ENCODE results near the gene MYH7B. TPM values are rescaled to one million over a fixed set of nuclear protein-coding genes. Genes with fewer than 3 reads are reported as not detected.

Gene MYH7B
- total RNA-seq, 2 experiments from 2014 or later, result 0.30 to 0.33 TPM

DNA sequence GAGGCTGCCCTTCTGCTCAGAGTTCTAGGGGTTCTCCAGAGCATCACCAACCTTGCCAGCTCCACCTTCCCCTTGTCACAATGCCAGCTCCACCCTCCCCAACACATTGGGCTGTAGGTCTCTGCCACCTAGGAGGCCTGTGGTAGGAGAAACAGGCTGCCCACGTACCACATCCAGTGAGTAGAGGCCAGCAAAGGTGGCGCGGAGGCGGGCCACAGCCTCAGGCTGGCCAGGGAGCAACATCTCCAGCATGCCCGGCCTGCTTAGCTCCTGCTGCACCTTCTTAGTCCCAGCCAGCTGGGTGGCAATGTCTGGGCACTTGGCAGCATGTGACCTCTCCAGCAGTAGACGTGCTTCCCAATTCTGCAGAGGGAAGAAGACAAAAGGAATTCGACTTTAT is 23.9 kb upstream of the MYH7B start:
- Mint-ChIP-seq H3K9me3 (no peaks in the 10 kb centered on the region), H3K4me1 (peaks cover 1% of the 10 kb centered on the region), H3K27me3 (no peaks in the 10 kb centered on the region), H3K27ac (no peak overlapping the region), H3K36me3 (peaks cover 20% of the 10 kb centered on the region), H3K4me3 (no peak overlapping the region)
- DNase-seq, result no peak

DNA sequence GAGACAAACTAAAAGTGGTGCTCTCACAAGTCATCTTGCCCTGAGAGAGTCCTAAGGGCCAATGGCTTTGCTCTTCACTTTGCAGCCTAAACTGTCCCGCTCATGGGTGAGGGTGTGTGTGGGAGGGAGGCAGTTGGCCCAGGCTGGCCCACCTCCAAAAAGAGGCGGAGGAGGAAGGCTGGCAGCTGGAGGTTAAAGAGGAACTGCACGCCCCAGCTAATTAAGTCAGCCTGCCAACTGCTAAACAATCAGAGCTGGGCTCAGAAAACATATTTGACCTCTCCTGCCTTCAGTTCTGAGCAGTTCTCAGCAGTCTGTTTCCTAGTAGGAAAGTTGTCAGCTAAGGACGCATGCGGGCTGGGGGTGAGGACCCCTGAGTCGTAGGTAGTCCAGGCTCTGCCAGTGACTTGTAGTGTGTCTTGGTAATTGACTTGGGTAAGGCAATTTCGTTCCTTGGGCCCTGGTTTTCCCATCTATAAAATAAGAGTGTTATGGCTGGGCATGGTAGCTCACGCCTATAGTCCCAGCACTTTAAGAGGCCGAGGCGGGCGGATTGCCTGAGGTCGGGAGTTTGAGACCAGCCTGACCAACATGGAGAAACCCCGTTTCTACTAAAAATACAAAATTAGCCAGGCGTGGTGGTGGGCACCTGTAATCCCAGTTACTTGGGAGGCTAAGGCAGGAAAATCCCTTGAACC is 17.1 kb upstream of the MYH7B start:
- Mint-ChIP-seq H3K27ac (no peak overlapping the region), H3K4me1 (no peaks in the 10 kb centered on the region)

GRCh38 chr20:34940081-34940481 is 15.6 kb upstream of the MYH7B start:
- Mint-ChIP-seq H3K27me3 (no peaks in the 10 kb centered on the region), H3K9me3 (no peaks in the 10 kb centered on the region), H3K4me1 (peaks cover 4% of the 10 kb centered on the region), H3K4me3 (no peak overlapping the region), H3K27ac (no peak overlapping the region), H3K36me3 (peaks cover 15% of the 10 kb centered on the region)
- no peak for DNase-seq

More for the DNA sequence above, 17.1 kb upstream of the MYH7B start:
- H3K27me3 Mint-ChIP-seq, result no peaks in the 10 kb centered on the region
- no peaks in the 10 kb centered on the region for H3K9me3 Mint-ChIP-seq
- no peak overlapping the region for H3K4me3 Mint-ChIP-seq
- no peak for DNase-seq
- peaks cover 14% of the 10 kb centered on the region for H3K36me3 Mint-ChIP-seq

- H3K36me3 Mint-ChIP-seq, result peaks cover 16% of the 10 kb centered on the region
- no peak for DNase-seq
- no peaks in the 10 kb centered on the region for H3K9me3 Mint-ChIP-seq
- no peak overlapping the region for H3K27ac Mint-ChIP-seq
- no peak overlapping the region for H3K4me3 Mint-ChIP-seq
- peaks cover 4% of the 10 kb centered on the region for H3K4me1 Mint-ChIP-seq
- no peaks in the 10 kb centered on the region for H3K27me3 Mint-ChIP-seq
Measured at GRCh38 chr20:34941226-34941625, 14.4 kb upstream of the MYH7B start.

DNA sequence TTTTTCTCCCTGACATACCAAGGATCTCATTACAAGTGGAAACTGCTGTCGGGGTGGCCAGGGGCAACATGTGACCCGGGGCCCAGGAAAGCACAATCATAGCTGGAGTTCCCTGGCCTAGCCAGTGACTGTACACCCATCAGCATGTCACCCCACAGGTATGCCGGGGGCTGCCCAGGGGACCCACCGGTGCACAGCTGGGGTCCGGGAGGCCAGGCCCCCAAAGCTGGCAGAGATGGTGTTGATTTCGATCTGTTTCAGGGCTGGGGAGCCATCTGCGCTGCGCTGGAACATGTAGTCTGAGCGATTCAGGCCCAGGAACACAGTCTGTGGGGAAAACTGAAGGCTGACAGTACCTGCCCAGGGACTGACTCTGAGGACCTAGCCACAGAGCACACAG is 13.4 kb upstream of the MYH7B start:
- H3K9me3 Mint-ChIP-seq, result no peaks in the 10 kb centered on the region
- H3K4me3 Mint-ChIP-seq, result no peak overlapping the region
- no peak overlapping the region for H3K27ac Mint-ChIP-seq
- peaks cover 15% of the 10 kb centered on the region for H3K36me3 Mint-ChIP-seq
- no peaks in the 10 kb centered on the region for H3K27me3 Mint-ChIP-seq
- peaks cover 4% of the 10 kb centered on the region for H3K4me1 Mint-ChIP-seq
- no peak for DNase-seq

DNA sequence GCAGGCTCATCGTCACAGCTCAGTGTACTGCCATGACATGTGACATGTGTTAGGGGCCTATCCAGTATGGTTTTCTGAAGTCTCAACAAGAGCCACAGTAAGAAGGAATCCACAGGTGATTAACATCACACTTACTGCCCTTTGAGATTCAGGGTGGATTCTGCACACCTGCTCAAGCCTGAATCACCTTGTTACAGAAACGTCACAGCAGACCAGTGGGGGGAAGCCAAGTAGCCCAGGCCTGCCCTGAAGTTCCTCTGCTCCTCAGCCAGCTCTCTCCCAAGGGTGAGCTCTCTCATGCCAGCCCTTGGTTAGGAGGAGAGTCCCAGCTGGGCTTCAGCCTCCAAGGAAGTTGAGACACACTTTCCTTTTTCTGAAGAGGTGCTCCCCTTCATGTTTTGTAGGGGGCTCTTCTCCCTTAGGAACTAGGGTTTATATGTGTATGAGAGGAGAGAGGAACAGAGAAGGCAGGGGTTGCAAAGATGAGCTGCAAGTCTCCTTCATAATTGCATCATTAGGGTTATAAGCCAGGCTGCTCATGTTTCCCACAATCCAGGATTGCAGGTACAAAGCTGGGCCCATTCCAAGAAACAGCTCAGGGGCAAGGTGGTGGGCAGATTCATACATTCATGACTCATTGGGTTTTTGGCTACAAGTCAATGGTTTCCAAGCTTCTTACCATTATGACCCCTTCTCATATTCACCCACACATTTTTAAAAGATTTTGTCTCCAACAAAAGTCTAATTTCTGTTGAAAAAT is 11.7 kb upstream of the MYH7B start:
- H3K36me3 Mint-ChIP-seq, result peaks cover 14% of the 10 kb centered on the region
- DNase-seq, result no peak
- peaks cover 4% of the 10 kb centered on the region for H3K4me1 Mint-ChIP-seq
- no peak overlapping the region for H3K4me3 Mint-ChIP-seq
- no peaks in the 10 kb centered on the region for H3K9me3 Mint-ChIP-seq
- H3K27ac Mint-ChIP-seq, result peak overlapping the region; percentile 75
- H3K27me3 Mint-ChIP-seq, result no peaks in the 10 kb centered on the region

DNA sequence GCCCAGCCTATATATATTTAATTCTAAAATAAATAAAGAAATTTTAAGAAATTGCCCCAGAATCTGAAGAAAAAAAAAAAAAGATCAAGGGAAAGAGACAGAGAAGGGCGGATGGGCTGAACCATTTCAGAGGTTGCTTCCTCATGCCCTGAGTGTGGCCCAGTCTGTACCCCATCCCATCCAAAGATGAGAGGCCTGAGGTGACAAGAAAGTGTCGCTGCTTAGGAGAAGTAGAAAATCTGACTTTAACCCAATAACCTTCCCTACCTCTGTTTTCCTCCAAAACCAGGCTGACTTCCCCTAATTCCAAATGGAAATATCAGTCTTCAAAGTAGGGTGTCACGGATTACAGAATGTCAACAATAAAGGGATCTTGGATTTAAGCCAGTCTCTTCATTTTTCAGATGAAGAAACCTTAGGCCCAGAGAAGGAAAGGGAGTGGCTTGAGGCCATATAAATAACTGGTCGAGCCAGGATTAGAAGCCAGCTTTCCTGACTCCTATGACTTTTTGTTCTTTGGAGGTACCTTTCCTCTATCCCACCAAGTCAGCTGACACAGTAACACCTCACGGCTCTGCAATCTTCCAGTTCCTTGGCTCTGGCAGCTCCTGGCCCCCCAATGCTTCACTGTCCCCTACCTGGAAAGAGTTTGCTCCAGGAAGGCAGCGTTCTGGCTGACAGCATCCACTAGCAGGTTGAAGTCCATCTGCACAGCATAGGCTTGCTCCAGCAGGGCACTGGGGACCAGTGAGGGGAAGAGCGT is 10.2 kb upstream of the MYH7B start:
- H3K36me3 Mint-ChIP-seq, result peaks cover 18% of the 10 kb centered on the region
- H3K4me1 Mint-ChIP-seq, result peaks cover 4% of the 10 kb centered on the region
- no peak overlapping the region for H3K27ac Mint-ChIP-seq
- H3K9me3 Mint-ChIP-seq, result no peaks in the 10 kb centered on the region
- no peak for DNase-seq
- no peaks in the 10 kb centered on the region for H3K27me3 Mint-ChIP-seq
- no peak overlapping the region for H3K4me3 Mint-ChIP-seq

DNA sequence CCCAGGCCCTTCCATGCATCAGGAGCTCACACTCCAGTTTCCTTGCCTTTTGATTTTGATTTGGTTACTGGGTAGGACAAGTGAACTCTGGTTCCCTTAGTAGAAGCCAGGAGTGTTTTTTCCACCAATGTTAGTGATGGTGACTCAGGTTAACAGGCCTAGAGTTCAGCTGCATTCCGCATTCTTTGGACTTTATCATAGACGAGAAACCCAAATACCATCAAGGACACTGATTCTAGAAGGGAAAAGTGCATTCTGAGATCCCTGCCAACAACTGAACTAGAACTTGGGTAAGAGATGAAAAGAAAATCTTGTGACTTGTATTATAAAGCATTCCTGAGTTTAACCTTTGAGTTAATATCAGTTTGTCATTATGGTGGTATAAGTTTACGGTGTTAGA is 9.0 kb upstream of the MYH7B start:
- Mint-ChIP-seq H3K4me1 (peaks cover 4% of the 10 kb centered on the region), H3K27me3 (no peaks in the 10 kb centered on the region), H3K27ac (no peak overlapping the region), H3K4me3 (no peak overlapping the region), H3K36me3 (peaks cover 18% of the 10 kb centered on the region), H3K9me3 (no peaks in the 10 kb centered on the region)
- DNase-seq, result no peak

- peaks cover 18% of the 10 kb centered on the region for H3K36me3 Mint-ChIP-seq
Measured at GRCh38 chr20:34947336-34947735, 8.3 kb upstream of the MYH7B start.

DNA sequence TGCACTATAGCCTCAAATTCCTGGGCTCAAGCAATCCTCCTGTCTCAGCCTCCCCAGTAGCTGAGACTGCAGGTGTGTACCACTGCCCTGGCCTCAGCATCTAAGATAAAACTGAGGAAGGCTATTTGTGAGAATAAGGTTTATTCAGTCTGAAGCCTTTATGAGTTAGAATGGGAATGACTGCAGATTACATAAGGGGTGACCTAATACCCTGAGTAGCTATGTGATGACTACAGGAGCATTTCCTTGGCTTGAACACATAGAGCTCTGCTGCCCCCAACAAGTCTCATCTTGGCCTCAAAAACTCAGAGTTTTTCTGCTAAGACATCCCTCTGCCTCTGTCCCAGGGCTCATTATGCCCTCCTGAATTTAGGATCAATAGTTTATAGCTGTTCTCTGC is 7.6 kb upstream of the MYH7B start:
- no peaks in the 10 kb centered on the region for H3K27me3 Mint-ChIP-seq
- H3K9me3 Mint-ChIP-seq, result no peaks in the 10 kb centered on the region
- H3K36me3 Mint-ChIP-seq, result peaks cover 15% of the 10 kb centered on the region
- no peak for DNase-seq
- peaks cover 5% of the 10 kb centered on the region for H3K4me1 Mint-ChIP-seq
- H3K27ac Mint-ChIP-seq, result no peak overlapping the region
- H3K4me3 Mint-ChIP-seq, result no peak overlapping the region

More at GRCh38 chr20:34947336-34947735, 8.3 kb upstream of the MYH7B start:
- no peak for DNase-seq
- H3K4me1 Mint-ChIP-seq, result peaks cover 4% of the 10 kb centered on the region
- H3K27ac Mint-ChIP-seq, result no peak overlapping the region
- H3K4me3 Mint-ChIP-seq, result no peak overlapping the region
- H3K27me3 Mint-ChIP-seq, result no peaks in the 10 kb centered on the region
- no peaks in the 10 kb centered on the region for H3K9me3 Mint-ChIP-seq

GRCh38 chr20:34949120-34949519 is 6.5 kb upstream of the MYH7B start:
- H3K27ac Mint-ChIP-seq, result no peak overlapping the region
- no peak for DNase-seq
- H3K27me3 Mint-ChIP-seq, result no peaks in the 10 kb centered on the region
- no peaks in the 10 kb centered on the region for H3K9me3 Mint-ChIP-seq
- peaks cover 9% of the 10 kb centered on the region for H3K36me3 Mint-ChIP-seq
- H3K4me3 Mint-ChIP-seq, result no peak overlapping the region
- H3K4me1 Mint-ChIP-seq, result peaks cover 5% of the 10 kb centered on the region

DNA sequence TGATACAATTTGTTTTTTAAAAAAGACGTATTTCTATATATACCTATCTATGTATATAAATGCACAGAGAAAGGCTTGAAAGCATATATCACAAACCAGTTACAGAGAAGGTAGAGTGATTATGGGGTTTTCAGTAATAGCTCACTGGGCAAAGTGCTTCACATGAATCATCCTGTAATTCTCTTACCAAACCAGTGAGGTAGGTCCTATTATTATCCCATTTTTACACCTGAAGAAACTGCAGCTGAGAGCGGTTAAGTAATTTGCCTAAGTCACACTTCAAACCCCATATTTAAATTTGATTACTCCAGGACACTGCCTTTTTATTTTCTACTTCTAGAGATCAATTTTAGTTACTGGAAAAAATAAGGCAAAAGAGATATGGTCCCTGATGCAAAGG is 4.4 kb upstream of the MYH7B start:
- DNase-seq, result no peak
- no peak overlapping the region for H3K4me3 Mint-ChIP-seq
- no peaks in the 10 kb centered on the region for H3K27me3 Mint-ChIP-seq
- H3K36me3 Mint-ChIP-seq, result peaks cover 12% of the 10 kb centered on the region
- peaks cover 14% of the 10 kb centered on the region for H3K4me1 Mint-ChIP-seq
- no peak overlapping the region for H3K27ac Mint-ChIP-seq
- H3K9me3 Mint-ChIP-seq, result no peaks in the 10 kb centered on the region

DNA sequence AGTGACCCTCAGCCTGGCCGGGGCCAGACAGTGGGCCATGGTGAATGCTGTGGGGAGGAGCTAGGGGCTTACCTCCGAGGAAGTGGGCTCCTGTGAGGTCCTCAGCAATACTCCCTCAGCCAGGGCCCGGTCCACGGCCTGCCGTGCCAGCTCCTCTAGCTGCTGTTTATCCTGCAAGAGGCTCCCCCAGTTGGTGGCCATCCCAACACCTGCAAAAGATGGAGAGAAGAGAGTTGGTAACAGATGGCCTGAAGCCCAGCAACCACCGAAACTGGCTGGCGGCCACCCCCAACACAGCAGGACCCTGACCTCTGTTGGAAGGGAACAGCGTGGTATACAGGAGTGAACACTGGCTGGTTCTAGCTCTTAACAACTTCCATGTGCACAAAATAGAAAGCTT is 4.0 kb upstream of the MYH7B start:
- no peak for DNase-seq
- Mint-ChIP-seq H3K36me3 (peaks cover 12% of the 10 kb centered on the region), H3K4me3 (no peak overlapping the region), H3K9me3 (no peaks in the 10 kb centered on the region), H3K4me1 (peaks cover 17% of the 10 kb centered on the region), H3K27me3 (no peaks in the 10 kb centered on the region), H3K27ac (no peak overlapping the region)

DNA sequence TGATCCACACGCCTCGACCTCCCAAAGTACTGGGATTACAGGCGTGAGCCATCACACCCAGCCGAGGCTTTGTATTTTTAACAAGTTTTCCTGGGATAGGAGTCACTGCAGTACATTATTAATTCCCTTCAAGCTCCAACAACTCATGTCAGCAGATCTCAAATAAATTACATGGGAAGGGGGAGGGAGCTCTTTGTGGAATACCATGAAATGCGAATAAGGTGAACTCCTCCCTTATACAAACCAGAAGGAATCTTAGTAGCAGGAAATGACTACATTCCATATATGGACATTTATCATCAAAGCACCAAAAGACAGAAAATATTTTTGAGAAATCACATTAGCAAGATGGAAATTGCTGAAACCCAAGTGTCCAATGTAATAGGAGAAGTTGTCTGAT is 3.0 kb upstream of the MYH7B start:
- H3K27me3 Mint-ChIP-seq, result no peaks in the 10 kb centered on the region
- no peaks in the 10 kb centered on the region for H3K9me3 Mint-ChIP-seq
- no peak overlapping the region for H3K27ac Mint-ChIP-seq
- peaks cover 17% of the 10 kb centered on the region for H3K4me1 Mint-ChIP-seq
- H3K36me3 Mint-ChIP-seq, result peaks cover 12% of the 10 kb centered on the region
- H3K4me3 Mint-ChIP-seq, result no peak overlapping the region
- DNase-seq, result no peak

- H3K4me3 Mint-ChIP-seq, result peak overlapping the region; percentile 6
Measured at GRCh38 chr20:34953960-34954359, 1.7 kb upstream of the MYH7B start.

More at GRCh38 chr20:34953960-34954359, 1.7 kb upstream of the MYH7B start:
- no peak for DNase-seq
- Mint-ChIP-seq H3K36me3 (peaks cover 12% of the 10 kb centered on the region), H3K4me1 (peaks cover 17% of the 10 kb centered on the region), H3K27ac (no peak overlapping the region), H3K27me3 (no peaks in the 10 kb centered on the region), H3K9me3 (no peaks in the 10 kb centered on the region)
